HG03469 (cell line): Measurements from ENCODE around the gene SYNGAP1.
A peak's percentile ranks its signal among the peaks of the same experiment; 100 is the strongest.

Experiments
- ATAC-seq: cut with Tn5 transposase; IDR thresholded peaks from one replicate; pipeline ENCODE4 v1.9.1; 2021; ENCODE audit warnings: mild to moderate bottlenecking, moderate library complexity, moderate number of reproducible peaks; ENCODE audit not compliant: unreplicated experiment

SYNGAP1 gene

DNA sequence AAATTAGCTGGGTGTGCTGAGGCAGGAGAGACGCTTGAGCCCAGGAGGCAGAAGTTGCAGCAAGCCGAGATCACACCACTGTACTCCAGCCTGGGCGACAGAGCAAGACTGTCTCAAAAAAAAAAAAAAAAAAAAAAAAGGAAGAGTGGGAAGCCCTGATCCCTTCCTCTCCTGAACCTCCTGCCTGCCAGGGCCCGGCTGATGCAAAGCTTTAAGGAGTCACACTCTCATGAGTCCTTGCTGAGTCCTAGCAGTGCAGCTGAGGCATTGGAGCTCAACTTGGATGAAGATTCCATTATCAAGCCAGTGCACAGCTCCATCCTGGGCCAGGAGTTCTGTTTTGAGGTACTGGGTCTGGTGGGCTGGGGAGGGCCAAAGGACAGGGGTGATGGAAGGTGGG lies 15.1 kb downstream of the SYNGAP1 start:
- ATAC-seq = no peak

DNA sequence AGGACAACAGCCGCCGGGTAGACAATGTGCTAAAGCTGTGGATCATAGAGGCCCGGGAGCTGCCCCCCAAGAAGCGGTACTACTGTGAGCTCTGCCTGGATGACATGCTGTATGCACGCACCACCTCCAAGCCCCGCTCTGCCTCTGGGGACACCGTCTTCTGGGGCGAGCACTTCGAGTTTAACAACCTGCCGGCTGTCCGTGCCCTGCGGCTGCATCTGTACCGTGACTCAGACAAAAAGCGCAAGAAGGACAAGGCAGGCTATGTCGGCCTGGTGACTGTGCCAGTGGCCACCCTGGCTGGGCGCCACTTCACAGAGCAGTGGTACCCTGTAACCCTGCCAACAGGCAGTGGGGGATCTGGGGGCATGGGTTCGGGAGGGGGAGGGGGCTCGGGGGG lies 17.8 kb downstream of the SYNGAP1 start:
- no peak for ATAC-seq

DNA sequence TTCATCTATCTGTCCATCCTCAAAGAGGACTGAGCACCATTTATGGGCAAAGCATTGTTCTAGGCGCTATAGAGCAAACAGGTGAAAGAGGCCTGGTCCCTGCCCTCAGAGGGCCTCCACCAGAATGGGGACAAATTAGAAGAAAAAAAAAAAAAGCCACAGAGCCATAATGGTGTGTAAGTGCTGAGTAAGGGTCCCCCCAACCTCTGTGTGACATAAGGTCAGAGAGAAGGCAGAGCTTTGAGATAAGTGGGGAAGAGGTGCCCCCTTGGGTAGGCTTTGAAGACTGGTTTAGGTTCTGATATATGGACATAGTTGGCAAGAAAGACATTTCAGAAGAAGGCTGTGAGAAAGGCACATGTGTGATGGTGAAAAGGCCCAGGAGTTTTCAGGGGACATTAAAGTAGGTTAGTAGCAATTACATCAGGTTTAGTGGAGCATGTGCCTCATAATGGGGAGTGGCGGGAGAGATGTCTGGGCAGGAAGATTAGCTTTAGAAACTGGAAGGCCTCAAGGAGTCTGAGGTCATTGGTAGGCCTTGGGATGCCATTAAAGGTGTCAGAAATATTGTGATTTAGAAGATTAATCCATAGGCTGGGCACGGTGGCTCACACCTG lies 19.2 kb downstream of the SYNGAP1 start:
- ATAC-seq = no peak

DNA sequence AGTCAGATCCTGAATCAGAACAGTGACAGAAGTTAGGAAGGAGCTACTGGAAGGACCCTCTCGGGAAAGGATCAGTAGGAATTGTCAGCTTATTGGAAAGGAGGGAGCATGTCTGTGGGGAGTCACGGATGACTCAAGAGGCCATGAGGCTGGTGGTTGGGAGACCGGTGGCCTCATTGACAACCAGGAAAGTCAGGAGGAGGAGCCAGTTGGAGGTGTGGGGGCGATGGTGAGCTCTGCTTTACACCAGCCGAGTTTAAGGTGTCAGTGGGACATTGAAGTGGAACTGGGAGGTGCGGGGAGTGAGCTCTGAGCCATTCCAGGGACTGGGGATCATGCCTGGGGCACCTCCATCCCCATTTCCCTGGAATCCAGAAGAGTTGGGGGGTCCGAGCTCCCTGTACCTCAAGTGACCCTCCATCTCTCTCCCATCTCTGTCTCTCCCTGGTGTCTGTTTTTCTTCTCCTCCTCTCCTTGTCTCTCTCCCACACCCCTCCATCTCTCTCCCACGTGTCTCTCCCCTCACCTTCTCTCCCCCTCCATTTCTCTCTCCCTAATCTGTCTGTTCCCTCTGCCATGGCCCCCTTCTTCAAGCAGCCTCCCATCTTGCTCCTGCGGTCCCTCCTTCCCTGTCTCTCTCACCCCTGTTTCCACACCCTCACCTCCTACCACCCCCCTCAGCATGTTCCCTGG lies 20.2 kb downstream of the SYNGAP1 start:
- ATAC-seq = no peak

DNA sequence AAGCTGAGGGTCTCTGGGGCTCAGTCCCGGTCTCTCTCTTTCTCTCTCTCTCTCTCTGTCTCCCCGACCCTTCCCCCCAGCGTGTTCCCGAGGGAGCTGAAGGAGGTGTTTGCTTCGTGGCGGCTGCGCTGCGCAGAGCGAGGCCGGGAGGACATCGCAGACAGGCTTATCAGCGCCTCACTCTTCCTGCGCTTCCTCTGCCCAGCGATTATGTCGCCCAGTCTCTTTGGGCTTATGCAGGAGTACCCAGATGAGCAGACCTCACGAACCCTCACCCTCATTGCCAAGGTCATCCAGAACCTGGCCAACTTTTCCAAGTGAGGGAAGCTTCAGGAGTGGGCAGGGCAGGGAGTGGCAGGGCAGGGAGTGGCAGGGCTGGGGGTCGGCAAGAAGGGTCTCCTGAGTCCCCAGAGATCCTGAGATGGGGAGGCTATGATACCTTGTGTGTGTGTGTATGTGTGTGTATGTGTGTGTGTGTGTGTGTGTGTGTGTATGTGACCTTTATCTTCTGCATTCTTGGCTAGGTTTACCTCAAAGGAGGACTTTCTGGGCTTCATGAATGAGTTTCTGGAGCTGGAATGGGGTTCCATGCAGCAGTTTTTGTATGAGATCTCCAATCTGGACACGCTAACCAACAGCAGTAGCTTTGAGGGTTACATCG lies 20.9 kb downstream of the SYNGAP1 start:
- no peak for ATAC-seq

DNA sequence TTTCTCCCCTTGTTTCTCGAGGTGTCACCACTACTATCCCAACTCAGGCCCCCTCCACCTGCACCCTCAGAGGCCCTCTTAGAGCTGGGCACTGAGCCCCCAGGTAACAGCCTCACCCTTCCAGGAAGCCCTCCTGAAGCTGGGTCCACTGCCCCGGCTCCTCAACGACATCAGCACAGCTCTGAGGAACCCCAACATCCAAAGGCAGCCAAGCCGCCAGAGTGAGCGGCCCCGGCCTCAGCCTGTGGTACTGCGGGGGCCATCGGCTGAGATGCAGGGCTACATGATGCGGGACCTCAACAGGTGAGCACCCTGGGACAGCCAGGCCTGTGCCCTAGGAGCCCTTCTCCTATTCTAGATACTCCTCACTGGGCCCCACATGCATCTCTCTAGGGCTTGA lies 21.6 kb downstream of the SYNGAP1 start:
- ATAC-seq = no peak

DNA sequence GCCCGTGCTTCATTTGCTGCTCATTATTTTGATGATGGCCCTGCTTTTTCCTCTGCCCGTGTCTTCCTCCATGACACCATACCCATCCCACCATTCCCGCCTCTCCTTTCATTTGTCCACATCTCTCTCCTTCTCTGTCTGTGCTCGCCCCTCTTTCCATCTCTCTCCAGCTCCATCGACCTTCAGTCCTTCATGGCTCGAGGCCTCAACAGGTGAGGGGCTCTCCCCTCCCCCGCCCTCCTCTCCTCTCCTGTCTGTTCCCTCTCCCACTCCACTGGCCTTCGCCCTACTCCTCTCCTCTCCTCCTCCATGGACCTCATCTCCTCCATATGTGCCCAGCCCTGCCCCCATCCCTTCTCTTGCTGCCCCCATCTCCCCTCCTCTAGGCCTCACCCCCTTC lies 22.4 kb downstream of the SYNGAP1 start:
- ATAC-seq = no peak

DNA sequence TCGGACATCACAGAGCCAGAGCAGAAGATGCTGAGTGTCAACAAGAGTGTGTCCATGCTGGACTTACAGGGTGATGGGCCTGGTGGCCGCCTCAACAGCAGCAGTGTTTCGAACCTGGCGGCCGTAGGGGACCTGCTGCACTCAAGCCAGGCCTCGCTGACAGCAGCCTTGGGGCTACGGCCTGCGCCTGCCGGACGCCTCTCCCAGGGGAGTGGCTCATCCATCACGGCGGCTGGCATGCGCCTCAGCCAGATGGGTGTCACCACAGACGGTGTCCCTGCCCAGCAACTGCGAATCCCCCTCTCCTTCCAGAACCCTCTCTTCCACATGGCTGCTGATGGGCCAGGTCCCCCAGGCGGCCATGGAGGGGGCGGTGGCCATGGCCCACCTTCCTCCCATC lies 23.2 kb downstream of the SYNGAP1 start:
- no peak for ATAC-seq

DNA sequence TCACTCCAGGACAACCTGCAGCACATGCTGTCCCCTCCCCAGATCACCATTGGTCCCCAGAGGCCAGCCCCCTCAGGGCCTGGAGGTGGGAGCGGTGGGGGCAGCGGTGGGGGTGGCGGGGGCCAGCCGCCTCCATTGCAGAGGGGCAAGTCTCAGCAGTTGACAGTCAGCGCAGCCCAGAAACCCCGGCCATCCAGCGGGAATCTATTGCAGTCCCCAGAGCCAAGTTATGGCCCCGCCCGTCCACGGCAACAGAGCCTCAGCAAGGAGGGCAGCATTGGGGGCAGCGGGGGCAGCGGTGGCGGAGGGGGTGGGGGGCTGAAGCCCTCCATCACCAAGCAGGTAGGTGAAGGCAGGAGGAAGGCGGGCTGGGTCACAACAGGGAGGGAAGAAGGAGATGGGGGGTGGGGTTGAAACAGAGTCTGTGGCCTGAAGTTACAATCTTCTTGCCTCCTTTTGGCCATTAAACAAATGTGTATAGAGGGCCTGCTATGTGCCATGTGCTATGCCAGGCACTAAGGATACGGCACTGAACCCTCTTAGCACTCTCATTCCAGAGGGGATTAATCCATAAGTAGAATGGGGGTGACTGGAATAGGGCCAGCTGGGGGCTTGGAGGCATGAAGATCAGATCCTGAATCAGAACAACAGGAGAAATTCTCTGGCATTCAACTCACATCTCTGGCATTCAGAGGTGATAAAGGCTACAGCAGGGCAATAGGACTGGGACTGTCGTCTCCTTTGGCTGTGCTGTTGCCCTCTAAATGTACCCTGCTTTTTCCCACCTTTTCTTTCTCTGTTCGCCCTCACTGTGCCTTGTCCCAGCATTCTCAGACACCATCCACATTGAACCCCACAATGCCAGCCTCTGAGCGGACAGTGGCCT lies 24.0 kb downstream of the SYNGAP1 start:
- no peak for ATAC-seq

DNA sequence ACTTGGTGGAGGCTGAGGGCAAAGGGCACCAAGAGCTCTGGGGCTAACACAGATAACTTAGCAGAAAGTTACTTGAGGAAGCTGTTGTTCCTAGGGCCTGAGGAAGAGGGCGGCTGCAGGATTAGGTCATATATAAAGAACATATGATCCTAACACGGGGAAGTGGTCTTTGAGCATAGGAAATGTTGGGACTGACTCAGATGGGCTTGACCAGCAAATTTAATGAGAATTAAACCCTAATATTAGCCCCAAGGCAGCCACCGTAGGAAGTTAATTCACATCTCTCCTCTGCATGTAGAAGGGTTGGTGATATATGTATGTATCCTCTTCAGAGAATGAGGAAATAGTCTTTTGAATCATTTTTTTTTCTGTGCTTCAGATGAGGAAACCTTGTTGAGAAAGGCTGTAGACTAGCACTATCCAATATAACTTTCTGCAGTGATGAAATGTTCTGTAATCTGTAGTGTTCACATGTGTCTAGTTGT lies 25.3 kb downstream of the SYNGAP1 start:
- ATAC-seq = no peak

DNA sequence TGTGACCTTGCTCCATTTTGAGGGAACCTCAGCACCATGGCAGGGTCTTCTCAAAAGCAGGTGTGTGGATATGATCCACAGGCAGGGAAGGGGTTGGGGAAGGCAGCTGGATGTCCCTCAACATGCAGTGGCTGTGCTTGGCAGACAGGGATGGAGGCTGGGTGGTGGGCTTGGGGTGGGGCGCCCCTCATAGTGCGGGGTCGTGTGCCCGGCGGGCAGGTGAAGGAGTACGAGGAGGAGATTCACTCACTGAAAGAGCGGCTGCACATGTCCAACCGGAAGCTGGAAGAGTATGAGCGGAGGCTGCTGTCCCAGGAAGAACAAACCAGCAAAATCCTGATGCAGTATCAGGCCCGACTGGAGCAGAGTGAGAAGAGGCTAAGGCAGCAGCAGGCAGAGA lies 26.5 kb downstream of the SYNGAP1 start:
- ATAC-seq = no peak

DNA sequence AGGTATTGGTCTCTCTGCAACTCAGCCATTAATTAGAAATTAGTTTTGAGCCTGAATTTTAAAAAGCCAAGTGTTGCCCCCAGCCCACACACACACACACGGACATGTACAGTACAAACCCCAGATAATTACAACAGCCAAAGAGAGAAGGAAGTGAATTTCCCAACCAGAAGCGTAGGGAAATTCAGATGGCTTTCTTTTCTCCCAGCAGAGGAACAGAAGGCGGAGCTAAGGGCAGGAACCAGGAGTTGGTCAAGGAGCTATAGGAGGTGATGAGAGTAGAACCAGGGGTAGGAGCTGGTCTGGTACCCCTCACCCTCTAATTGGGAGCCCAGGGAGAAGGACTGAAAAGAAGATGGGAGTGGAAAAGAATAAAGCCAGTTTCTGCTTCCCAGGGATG lies 30.6 kb downstream of the SYNGAP1 start:
- ATAC-seq = no peak

DNA sequence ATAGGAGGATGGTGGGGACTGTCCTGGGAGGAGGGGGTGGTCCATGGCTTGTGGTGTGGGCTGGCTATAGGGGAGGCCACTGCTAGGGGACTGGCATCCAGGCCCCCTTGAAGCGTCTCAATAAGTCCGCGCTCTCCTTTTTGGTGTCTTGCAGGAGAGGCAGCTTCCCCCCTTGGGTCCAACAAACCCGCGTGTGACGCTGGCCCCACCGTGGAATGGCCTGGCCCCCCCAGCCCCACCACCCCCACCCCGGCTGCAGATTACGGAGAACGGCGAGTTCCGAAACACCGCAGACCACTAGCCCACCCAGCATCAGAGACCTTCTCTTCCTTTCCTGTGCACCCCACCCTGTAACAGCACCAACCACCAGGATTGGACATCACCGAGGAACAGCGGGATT lies 31.7 kb downstream of the SYNGAP1 start:
- ATAC-seq = no peak

DNA sequence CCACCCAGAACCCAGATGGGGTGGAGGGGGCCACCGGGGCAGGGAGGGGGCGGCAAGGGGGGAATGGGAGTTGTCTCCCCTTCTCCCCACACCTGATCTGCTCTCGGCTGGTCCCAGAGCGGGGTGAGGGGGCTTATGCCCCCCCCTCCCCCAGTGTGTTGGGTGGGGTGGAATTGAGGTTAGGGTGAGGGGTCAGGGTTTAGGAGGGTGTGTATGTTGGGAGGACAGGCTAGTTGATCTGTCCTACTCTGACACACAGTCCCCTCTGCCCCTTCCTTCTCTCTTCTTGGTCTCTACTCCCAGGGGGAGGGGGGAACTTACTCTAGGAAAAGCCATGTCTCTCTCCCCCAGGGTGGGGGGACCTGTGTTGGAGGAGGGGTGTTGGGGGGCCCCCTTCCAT lies 32.6 kb downstream of the SYNGAP1 start:
- ATAC-seq = no peak

DNA sequence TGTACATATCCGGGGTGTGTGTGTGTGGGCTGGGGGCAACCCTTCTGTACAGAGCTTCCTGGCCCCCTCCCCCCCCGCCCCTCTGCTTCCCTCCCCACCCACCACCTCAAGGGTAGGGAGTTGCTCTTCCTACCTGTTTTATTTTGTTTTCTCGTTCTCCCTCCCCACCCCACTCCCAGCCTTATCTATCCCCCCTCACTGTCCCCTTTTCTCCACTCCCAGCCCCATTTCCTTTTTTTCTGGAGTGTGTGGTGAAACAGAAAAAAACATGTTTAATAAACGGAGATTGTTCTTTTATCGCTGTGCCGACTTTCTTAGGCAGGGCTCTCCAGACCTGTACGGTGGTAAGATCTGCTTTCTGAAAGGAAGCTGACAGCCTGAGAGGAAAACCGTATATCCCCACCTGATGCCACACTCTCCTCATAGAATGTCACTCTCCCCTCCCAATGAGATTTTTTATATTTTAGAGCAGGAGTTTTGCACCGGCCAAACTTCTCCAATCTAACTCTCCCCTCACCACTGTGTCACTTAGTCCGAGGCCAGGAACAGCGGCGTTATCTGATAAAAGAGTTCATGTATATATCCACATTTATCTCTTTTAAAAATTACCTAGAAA lies 33.6 kb downstream of the SYNGAP1 start:
- ATAC-seq = no peak

DNA sequence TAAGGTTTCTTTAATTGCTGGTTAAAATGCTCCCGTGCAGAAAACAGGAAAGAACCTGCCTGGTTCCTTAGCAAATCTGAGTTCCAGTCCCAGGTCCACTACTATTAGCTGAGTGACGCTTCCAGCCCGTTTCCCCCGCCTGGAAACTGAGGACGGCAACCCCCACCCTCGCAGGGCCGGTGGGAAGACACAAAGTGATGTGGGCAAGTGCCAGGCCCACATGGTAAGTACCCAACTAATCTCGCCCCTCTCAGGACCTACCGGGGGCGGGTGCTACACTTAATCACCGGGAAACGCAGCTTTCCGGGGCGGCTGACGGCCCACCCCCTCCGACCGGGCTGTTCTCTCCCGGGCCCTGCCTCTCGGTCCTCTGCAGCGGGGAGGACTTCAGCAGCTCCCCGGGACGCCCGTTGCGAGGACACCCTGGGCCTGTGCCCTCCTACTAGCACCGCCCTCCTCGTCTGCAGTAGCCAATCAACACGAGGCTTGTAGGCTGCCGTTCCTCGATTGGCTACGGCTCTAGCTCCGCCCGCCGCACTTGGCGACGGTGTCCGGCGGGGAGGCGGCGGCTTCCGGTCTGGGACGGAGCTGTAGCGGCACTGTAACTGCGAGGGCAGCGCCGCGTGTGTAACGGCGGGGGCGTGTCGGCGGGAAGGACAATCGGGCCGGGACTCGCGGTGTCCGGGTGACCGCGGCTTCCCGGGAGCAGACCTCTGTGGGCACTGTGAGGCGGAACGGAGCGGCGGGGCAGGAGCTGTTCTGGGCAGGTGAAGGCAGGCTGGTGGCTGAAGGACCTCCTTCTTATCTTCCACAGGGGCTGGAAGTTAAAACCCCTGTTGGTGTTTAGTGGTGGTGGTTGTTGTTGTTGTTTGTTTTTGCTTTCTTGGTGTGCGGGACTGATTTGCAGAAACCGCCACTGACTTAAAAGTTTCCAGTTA lies 34.4 kb downstream of the SYNGAP1 start, which contains the start of gene ZBTB9:
Gene ZBTB9, plus strand, starts transcription at position 568 of the 938 bp plus-strand sequence. CDS start 525 bp downstream, outside the sequence.
- ATAC-seq = peak; percentile 97

DNA sequence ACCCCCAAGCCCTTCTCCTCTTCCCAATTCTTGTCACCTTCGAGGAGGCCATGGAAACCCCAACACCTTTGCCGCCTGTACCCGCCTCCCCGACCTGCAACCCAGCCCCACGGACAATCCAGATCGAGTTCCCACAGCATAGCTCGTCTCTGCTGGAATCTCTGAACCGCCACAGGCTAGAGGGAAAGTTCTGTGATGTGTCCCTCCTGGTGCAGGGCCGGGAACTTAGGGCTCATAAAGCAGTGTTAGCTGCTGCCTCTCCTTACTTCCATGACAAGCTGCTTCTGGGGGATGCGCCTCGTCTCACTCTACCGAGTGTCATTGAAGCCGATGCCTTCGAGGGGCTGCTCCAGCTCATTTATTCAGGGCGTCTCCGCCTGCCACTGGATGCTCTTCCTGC lies 35.2 kb downstream of the SYNGAP1 start:
- ATAC-seq = no peak

DNA sequence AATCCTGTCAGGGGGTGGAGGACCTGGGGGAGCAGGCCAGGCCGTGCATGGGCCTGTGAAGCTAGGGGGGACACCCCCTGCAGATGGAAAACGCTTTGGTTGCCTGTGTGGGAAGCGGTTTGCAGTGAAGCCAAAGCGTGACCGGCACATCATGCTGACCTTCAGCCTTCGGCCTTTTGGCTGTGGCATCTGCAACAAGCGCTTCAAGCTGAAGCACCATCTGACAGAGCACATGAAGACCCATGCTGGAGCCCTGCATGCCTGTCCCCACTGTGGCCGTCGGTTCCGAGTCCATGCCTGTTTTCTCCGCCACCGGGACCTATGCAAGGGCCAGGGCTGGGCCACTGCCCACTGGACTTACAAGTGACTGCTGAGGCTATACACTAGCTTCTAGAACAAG lies 36.3 kb downstream of the SYNGAP1 start:
- ATAC-seq = no peak

DNA sequence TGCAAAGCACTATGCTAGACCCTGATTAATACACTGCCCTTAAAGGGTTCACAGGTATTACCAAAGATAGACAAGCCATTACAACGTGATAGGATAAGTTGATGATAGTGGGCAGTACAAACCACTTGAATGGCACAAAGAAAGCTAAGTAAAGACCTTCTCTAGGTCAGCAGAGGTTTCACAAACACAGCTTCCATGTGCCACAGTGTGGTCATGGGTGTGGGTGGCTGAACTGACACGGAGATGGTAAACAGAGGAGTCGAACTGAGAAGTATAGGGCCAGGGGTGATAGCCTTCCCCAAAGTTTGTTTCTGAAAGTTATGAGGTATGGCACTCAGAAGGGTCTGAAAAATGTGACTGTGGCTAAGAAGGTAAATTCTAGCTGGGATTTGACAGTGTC lies 38.8 kb downstream of the SYNGAP1 start:
- no peak for ATAC-seq

DNA sequence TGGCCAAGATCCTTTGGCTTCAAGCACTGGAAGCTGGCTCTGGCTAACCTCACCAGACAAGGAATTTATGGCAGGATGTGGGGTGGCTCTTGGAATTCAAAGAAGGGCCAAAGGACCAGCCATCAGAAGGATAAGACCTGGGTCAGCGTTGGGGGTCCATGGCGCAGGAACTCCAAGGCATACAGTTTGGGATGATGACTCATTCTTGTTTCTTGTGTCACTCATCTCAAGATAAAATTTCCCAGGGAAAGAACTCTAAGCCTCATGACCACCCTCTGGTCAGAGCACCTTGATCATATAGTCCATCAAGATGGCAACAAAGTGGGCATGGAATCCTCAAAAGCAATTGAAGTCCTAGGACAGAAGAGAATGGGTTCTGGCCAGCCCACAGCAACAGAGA lies 39.4 kb downstream of the SYNGAP1 start:
- ATAC-seq = no peak
